Measurements from ENCODE around the gene GPR108.
"Not testable (repeated sequence)": the region's sequence is repeated elsewhere in the genome, so short reads cannot be mapped to it uniquely, and the experiment has no call there.

Gene GPR108

DNA sequence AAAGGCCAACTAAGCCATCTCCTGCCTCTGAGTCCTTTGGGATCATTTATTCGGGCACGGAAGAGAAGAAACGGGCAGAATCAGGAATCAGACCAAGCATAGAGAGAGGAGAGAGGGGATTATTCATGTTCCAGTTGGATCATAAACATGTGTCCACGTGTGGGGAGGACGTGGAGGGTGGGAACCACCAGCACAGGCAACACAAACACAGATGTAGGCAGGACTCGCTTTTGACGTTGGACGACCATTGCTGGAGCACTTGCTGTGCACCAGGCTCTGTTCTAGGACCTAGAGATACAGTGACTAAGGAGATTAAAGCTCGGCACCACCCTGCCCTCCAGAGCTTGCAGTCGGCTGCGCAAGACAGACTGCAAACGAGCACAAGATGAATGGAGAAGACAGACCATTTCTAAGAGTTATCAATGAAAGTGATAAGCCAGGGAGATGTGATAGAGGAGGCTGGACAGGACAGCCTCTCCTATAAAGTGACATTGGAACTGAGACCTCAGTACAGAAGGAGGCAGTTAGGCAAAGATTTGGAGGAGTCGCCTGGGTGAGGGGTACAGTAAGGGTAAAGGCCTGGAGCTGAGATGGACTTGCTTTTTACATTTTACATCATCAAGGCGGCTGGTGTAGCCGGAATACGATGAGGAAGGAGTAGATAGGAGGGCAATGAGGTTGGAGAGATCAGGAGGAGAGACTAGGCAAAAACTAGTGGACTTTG lies 29.1 kb upstream of the GPR108 start:
- no peaks in the 10 kb centered on the region for H3K36me3 ChIP-seq (ENCODE audit: control insufficient read depth, insufficient read depth, low read length)
- peak overlapping the region; percentile 89 for H3K4me3 ChIP-seq (ENCODE audit: low read depth, low read length)
- H3K79me2 ChIP-seq: no peaks in the 10 kb centered on the region
- H3K4me1 ChIP-seq: peaks cover 19% of the 10 kb centered on the region
- TF ChIP-seq, protein P1, sequence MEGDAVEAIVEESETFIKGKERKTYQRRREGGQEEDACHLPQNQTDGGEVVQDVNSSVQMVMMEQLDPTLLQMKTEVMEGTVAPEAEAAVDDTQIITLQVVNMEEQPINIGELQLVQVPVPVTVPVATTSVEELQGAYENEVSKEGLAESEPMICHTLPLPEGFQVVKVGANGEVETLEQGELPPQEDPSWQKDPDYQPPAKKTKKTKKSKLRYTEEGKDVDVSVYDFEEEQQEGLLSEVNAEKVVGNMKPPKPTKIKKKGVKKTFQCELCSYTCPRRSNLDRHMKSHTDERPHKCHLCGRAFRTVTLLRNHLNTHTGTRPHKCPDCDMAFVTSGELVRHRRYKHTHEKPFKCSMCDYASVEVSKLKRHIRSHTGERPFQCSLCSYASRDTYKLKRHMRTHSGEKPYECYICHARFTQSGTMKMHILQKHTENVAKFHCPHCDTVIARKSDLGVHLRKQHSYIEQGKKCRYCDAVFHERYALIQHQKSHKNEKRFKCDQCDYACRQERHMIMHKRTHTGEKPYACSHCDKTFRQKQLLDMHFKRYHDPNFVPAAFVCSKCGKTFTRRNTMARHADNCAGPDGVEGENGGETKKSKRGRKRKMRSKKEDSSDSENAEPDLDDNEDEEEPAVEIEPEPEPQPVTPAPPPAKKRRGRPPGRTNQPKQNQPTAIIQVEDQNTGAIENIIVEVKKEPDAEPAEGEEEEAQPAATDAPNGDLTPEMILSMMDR (IDR thresholded peaks at IDR 0.05): no peak
- H3K4me2 ChIP-seq (ENCODE audit: low read length): peak overlapping the region; percentile 97
- no peak overlapping the region for H3K9ac ChIP-seq
- H3K9me3 ChIP-seq (ENCODE audit: control insufficient read depth, low read length): no peaks in the 10 kb centered on the region
- peak overlapping the region; percentile 85 for H2AFZ ChIP-seq
- no peaks in the 10 kb centered on the region for H3K27me3 ChIP-seq (ENCODE audit: control insufficient read depth, insufficient read depth, low read length)
- H3K27ac ChIP-seq: peak overlapping the region; percentile 80

DNA sequence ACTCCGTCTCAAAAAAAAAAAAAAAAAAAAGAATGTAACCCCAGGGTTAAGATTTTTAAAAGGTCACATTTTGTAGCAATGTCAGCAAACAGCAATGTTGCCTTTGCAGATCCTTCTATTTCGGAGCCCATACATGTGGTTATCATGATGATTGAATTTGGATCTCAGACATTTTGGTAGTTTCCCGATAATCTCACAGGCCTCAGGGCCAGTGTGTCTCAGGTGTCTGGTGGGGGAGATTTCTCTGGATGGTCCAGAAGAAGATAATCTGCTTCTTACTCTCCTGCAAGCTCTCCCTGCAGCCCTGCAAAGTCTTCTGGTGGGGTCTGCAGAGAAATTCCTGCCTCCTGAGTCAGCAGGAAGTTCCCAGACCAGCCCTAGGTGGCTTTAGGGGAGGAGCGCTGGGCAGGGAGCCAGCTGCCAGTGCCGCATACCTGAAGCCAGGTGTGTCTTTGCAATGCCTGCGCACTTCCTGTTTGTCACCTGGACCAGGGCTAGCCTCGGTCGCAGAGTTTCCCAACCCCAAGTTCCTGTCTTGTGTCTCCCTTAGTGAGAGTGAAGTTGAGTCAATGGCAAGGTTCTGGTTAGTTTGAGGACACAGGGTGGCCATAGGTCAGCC lies 28.5 kb upstream of the GPR108 start:
- Histone ChIP-seq H3K36me3 (ENCODE audit: control insufficient read depth, insufficient read depth, low read length) (no peaks in the 10 kb centered on the region), H3K4me2 (ENCODE audit: low read length) (peak overlapping the region; percentile 97), H3K4me3 (ENCODE audit: low read depth, low read length) (peak overlapping the region; percentile 89), H3K9me3 (ENCODE audit: control insufficient read depth, low read length) (no peaks in the 10 kb centered on the region), H3K79me2 (no peaks in the 10 kb centered on the region), H3K27ac (peak overlapping the region; percentile 80), H3K9ac (no peak overlapping the region), H2AFZ (peak overlapping the region; percentile 85), H3K27me3 (ENCODE audit: control insufficient read depth, insufficient read depth, low read length) (no peaks in the 10 kb centered on the region), H3K4me1 (peaks cover 19% of the 10 kb centered on the region)
- TF ChIP-seq, protein P1 (IDR thresholded peaks at IDR 0.05): no peak

DNA sequence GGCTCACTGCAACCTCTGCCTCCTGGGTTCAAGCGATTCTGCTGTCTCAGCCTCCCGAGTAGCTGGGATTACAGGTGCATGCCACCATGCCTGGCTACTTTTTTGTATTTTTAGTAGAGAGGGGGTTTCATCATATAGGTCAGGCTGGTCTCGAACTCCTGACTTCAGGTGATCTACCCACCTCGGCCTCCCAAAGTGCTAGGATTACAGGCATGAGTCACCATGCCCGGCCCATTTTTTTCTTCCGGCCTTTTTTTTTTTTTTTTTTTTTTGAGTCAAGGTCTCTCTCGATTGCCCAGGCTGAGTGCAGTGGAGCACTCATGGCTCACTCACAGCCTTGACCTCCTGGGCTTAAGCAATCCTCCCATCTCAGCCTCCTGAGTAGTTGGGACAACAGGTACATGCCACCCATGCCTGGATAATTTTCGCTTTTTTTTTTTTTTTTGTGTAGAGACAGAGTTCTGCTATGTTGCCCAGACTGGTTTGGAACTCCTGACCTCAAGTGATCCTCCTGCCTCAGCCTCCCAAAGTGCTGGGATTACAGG lies 24.9 kb upstream of the GPR108 start:
- H2AFZ ChIP-seq; H3K9ac ChIP-seq; H3K4me3 ChIP-seq (ENCODE audit: low read depth, low read length); H3K9me3 ChIP-seq (ENCODE audit: control insufficient read depth, low read length); H3K4me2 ChIP-seq (ENCODE audit: low read length); H3K36me3 ChIP-seq (ENCODE audit: control insufficient read depth, insufficient read depth, low read length); H3K79me2 ChIP-seq; H3K27me3 ChIP-seq (ENCODE audit: control insufficient read depth, insufficient read depth, low read length); H3K27ac ChIP-seq: not testable (repeated sequence)
- H3K4me1 ChIP-seq: peaks cover 17% of the 10 kb centered on the region

DNA sequence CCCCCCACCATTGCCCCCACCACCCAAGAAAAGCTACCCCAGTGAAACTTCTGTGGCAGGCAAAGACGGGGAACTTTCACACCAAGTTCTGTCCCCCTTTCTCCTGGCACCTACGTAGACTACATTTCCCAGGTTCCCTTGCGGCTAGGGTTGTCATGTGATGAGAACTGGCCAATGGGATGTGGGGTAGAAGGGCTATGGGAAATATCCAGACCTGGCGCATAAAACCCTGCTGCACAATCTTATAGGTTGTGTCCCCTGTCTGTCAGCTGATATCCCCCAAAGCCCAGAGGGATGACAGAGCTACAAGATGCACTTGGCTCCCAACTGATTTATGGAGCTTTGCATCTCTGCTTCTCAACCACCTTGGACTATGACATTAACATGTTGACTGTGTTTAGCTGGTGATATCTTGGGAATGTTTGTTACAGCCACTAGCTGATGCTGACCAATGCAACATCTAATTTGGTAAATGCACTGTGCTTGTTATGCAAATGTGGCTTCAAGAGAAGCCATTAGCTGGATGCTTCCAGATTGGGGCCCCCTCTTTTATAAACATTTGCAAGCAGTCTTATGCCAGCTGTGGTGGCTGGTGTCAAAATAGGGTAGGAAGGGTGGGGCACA lies 23.8 kb upstream of the GPR108 start:
- no peak overlapping the region for H3K4me3 ChIP-seq (ENCODE audit: low read depth, low read length)
- H2AFZ ChIP-seq: no peak overlapping the region
- peaks cover 10% of the 10 kb centered on the region for H3K4me1 ChIP-seq
- H3K36me3 ChIP-seq (ENCODE audit: control insufficient read depth, insufficient read depth, low read length): no peaks in the 10 kb centered on the region
- H3K9me3 ChIP-seq (ENCODE audit: control insufficient read depth, low read length): no peaks in the 10 kb centered on the region
- H3K27ac ChIP-seq: no peak overlapping the region
- no peak overlapping the region for H3K9ac ChIP-seq
- no peaks in the 10 kb centered on the region for H3K79me2 ChIP-seq
- H3K4me2 ChIP-seq (ENCODE audit: low read length): no peak overlapping the region
- H3K27me3 ChIP-seq (ENCODE audit: control insufficient read depth, insufficient read depth, low read length): no peaks in the 10 kb centered on the region
- TF ChIP-seq, protein P1 (IDR thresholded peaks at IDR 0.05): no peak

DNA sequence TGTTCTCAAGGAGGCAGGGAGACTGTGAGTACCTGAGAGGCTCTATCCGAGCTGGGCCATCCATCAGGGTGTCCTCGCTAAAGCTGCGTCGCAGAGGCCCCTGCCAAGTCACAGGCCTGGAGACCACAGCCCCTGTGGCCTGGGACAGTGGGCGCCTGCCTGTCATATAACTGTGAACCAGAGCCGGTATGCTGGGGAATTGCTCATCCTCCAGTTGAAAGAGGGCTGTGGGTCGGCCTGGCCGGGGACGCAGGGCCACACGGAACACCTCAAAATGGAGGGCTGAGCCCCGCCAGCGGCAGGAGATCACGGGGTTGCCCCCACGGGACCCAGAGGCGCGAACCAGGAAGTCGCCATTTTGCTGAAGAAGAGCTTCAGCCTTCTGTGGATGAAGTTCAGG lies 23.2 kb upstream of the GPR108 start:
- Histone ChIP-seq H3K9me3 (ENCODE audit: control insufficient read depth, low read length) (no peaks in the 10 kb centered on the region), H3K27ac (no peak overlapping the region), H3K4me2 (ENCODE audit: low read length) (no peak overlapping the region), H2AFZ (no peak overlapping the region), H3K4me1 (peaks cover 4% of the 10 kb centered on the region), H3K9ac (no peak overlapping the region), H3K79me2 (no peaks in the 10 kb centered on the region), H3K4me3 (ENCODE audit: low read depth, low read length) (no peak overlapping the region), H3K27me3 (ENCODE audit: control insufficient read depth, insufficient read depth, low read length) (no peaks in the 10 kb centered on the region), H3K36me3 (ENCODE audit: control insufficient read depth, insufficient read depth, low read length) (no peaks in the 10 kb centered on the region)
- TF ChIP-seq, protein P1 (IDR thresholded peaks at IDR 0.05): no peak

Data from parathyroid adenoma (tissue), 2 donors.